Putamen (tissue), 1 donor: Measurements from ENCODE around the gene PTRHD1.
A peak's percentile ranks its signal among the peaks of the same experiment; 100 is the strongest.

Source experiments
- DNase-seq: peaks from one replicate; pipeline ENCODE4 v3.0.0-alpha.2; 2016; ENCODE audit warnings: low spot score

The PTRHD1 gene

GRCh38 chr2:24830351-24830750 lies 37.2 kb upstream of the PTRHD1 start:
- DNase-seq, result no peak

- no peak for DNase-seq
These were observed 35.2 kb upstream of the PTRHD1 start for GRCh38 chr2:24828238-24828996.

- peak; percentile 88 for DNase-seq
These were observed 34.4 kb upstream of the PTRHD1 start for GRCh38 chr2:24827321-24828237.

GRCh38 chr2:24826773-24827145 lies 33.6 kb upstream of the PTRHD1 start:
- DNase-seq, result no peak

- DNase-seq, result no peak
These were observed 32.9 kb upstream of the PTRHD1 start for GRCh38 chr2:24825883-24826772.

- no peak for DNase-seq
These were observed 32.0 kb upstream of the PTRHD1 start for GRCh38 chr2:24824966-24825882.

GRCh38 chr2:24824071-24824588 lies 30.9 kb upstream of the PTRHD1 start:
- DNase-seq, result no peak

GRCh38 chr2:24822049-24822706 lies 29.0 kb upstream of the PTRHD1 start:
- DNase-seq, result no peak

- DNase-seq, result no peak
These were observed 28.3 kb upstream of the PTRHD1 start for GRCh38 chr2:24821433-24821891.

GRCh38 chr2:24820598-24821432 lies 27.6 kb upstream of the PTRHD1 start:
- DNase-seq, result no peak

- no peak for DNase-seq
These were observed 27.0 kb upstream of the PTRHD1 start for GRCh38 chr2:24820175-24820513.

GRCh38 chr2:24819442-24820174 lies 26.4 kb upstream of the PTRHD1 start:
- DNase-seq, result no peak

GRCh38 chr2:24818721-24819167 lies 25.6 kb upstream of the PTRHD1 start:
- DNase-seq, result no peak

- no peak for DNase-seq
These were observed 23.7 kb upstream of the PTRHD1 start for GRCh38 chr2:24816884-24817283.

- DNase-seq, result no peak
These were observed 23.2 kb upstream of the PTRHD1 start for GRCh38 chr2:24816404-24816803.

- no peak for DNase-seq
These were observed 22.0 kb upstream of the PTRHD1 start for GRCh38 chr2:24815171-24815570.

GRCh38 chr2:24814516-24814915 lies 21.3 kb upstream of the PTRHD1 start:
- DNase-seq, result no peak

- no peak for DNase-seq
These were observed 20.5 kb upstream of the PTRHD1 start for GRCh38 chr2:24813691-24814137.
